Measurements from ENCODE around the gene PDX1. TPM values are rescaled to one million over a fixed set of nuclear protein-coding genes. Genes with fewer than 3 reads are reported as not detected.

The PDX1 gene
- total and polyA plus RNA-seq, 5 donors from 2014 or later: not detected

DNA sequence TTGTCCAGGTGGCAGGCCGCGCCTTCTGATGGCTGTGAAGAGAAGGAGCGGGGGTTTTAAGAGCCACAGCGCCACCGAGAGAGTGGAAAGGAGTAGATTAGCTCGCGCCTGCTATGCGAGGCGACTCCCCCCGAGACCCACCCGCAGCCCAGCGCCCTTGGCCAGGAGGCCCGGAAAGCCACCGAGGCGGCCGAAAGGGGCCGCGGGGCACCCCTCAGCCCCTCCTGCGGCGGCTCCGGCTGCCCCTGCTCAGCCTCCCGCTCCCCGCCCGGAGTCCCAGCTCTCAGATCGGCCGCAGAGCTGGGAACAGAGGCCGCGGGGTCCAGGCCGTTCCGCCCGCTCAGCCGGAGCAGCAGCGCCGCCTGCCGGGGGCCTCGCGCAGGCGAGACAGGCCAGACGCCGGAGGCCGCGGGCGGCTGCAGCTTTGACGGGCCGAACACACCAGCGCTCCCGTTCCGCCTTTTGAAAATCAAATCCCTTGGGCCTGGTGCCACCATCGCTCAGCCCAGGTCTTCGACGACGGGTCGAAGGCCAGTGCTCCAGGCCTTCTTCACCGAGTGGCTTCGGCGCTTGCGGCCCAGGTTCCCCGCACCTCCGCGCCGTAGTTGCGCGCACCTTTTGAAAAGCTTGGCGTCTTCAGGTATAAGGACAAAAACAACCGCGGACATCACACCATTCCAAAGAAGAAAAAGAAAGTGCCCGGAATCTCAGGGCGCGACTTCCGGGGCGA is 34.0 kb downstream of the PDX1 start:
- peak in 2 of 3 donors; percentile 53 to 56 for DNase-seq
- Mint-ChIP-seq H3K36me3 (no peaks in the 10 kb centered on the region), H3K27me3 (peaks cover 64% of the 10 kb centered on the region), H3K4me1 (peaks cover 3 to 18% (median 12%) of the 10 kb centered on the region in 4 donors), H3K4me3 (peak overlapping the region in 3 of 4 donors; percentile 63 to 78 (median 72)), H3K9me3 (peaks cover 0 to 5% (median 2%) of the 10 kb centered on the region in 7 donors), H3K27ac (no peak overlapping the region)
- no peaks in the 10 kb centered on the region for H3K9me3 ChIP-seq (ENCODE audit: control insufficient read depth in 2 of 2, low read length in 2 of 2)
- H3K27me3 ChIP-seq (ENCODE audit: control insufficient read depth, insufficient read depth, low read length): peaks cover 25% of the 10 kb centered on the region
- peaks cover 12% of the 10 kb centered on the region for H3K4me1 ChIP-seq (ENCODE audit: control insufficient read depth, insufficient read depth, low read length, poor library complexity, severe bottlenecking)
- H3K36me3 ChIP-seq (ENCODE audit: control insufficient read depth, insufficient read depth, low read length): no peaks in the 10 kb centered on the region
- no peak overlapping the region for H3K4me3 ChIP-seq (ENCODE audit: low read depth, low read length)
- peak; percentile 60 to 67 for ATAC-seq (ENCODE audit: low read depth in 2 of 2)
- H3K27ac ChIP-seq (ENCODE audit: insufficient read depth, low read length, poor library complexity, severe bottlenecking): no peak overlapping the region

DNA sequence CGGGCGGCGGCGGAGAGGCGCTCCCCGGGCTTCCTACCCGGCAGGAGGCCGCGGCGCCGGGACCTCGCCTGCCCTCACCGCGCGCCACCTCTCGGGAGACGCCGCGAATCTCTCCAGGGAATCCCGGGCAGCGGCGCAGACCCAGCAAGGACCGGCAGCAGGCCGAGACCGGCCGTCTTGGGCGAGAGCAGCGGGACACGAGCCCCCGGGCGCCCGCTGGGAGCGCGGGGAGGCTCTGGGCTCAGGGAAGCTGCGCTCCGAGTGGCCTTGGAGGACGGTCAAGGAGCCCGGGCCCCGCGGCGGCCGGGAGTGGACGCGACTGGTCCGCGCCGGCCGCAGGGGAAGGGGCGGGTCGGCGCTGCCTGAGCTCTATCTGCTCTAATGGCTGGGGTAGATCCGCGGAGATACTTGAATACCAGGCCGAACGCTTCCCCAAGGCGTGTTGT is 34.6 kb downstream of the PDX1 start:
- Mint-ChIP-seq H3K4me3 (peak overlapping the region in 2 of 4 donors; percentile 44 to 78), H3K27me3 (peaks cover 70% of the 10 kb centered on the region), H3K27ac (no peak overlapping the region), H3K9me3 (peaks cover 0 to 5% (median 2%) of the 10 kb centered on the region in 7 donors), H3K36me3 (no peaks in the 10 kb centered on the region), H3K4me1 (peaks cover 3 to 18% (median 12%) of the 10 kb centered on the region in 4 donors)
- Histone ChIP-seq H3K36me3 (ENCODE audit: control insufficient read depth, insufficient read depth, low read length) (no peaks in the 10 kb centered on the region), H3K9me3 (ENCODE audit: control insufficient read depth in 2 of 2, low read length in 2 of 2) (no peaks in the 10 kb centered on the region), H3K27ac (ENCODE audit: insufficient read depth, low read length, poor library complexity, severe bottlenecking) (no peak overlapping the region), H3K4me3 (ENCODE audit: low read depth, low read length) (no peak overlapping the region), H3K4me1 (ENCODE audit: control insufficient read depth, insufficient read depth, low read length, poor library complexity, severe bottlenecking) (peaks cover 12% of the 10 kb centered on the region), H3K27me3 (ENCODE audit: control insufficient read depth, insufficient read depth, low read length) (peaks cover 31% of the 10 kb centered on the region)
- DNase-seq: no peak
- no peak for ATAC-seq (ENCODE audit: low read depth in 2 of 2)

DNA sequence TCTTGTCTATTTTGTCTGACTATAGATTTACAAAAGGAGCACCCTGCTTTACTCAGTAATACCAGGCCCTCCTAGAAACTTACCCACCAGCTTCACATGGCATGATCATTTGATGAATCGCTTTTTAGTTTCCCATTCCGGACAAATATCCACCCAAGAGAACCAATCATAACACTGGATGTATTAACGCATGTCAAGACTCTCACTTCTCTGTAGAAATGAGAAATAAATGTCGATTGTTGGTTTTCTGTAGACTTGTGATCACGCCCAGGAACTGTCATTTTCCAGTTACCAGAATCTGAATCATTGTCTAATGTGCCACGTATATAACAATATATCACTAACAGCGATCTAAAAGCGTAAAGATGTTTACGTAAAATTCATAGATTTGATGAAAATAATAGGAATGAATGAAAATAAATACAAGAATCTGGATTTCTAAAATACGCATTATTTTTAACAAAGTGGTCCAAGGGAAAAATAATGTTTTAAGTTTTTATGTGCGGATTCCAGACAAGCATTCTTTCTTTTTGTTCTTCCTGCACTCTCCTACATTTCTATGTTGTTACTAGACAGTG is 35.3 kb downstream of the PDX1 start:
- Mint-ChIP-seq H3K9me3 (peaks cover 0 to 6% (median under 1%) of the 10 kb centered on the region in 7 donors), H3K27me3 (peaks cover 76% of the 10 kb centered on the region), H3K4me3 (no peak overlapping the region), H3K27ac (peak overlapping the region in 1 of 3 donors; percentile 9), H3K4me1 (peaks cover 3 to 18% (median 13%) of the 10 kb centered on the region in 4 donors), H3K36me3 (no peaks in the 10 kb centered on the region)
- no peak for ATAC-seq (ENCODE audit: low read depth in 2 of 2)
- Histone ChIP-seq H3K4me1 (ENCODE audit: control insufficient read depth, insufficient read depth, low read length, poor library complexity, severe bottlenecking) (peaks cover 14% of the 10 kb centered on the region), H3K27me3 (ENCODE audit: control insufficient read depth, insufficient read depth, low read length) (peaks cover 32% of the 10 kb centered on the region), H3K27ac (ENCODE audit: insufficient read depth, low read length, poor library complexity, severe bottlenecking) (no peak overlapping the region), H3K9me3 (ENCODE audit: control insufficient read depth in 2 of 2, low read length in 2 of 2) (no peaks in the 10 kb centered on the region), H3K4me3 (ENCODE audit: low read depth, low read length) (no peak overlapping the region), H3K36me3 (ENCODE audit: control insufficient read depth, insufficient read depth, low read length) (no peaks in the 10 kb centered on the region)
- no peak for DNase-seq

DNA sequence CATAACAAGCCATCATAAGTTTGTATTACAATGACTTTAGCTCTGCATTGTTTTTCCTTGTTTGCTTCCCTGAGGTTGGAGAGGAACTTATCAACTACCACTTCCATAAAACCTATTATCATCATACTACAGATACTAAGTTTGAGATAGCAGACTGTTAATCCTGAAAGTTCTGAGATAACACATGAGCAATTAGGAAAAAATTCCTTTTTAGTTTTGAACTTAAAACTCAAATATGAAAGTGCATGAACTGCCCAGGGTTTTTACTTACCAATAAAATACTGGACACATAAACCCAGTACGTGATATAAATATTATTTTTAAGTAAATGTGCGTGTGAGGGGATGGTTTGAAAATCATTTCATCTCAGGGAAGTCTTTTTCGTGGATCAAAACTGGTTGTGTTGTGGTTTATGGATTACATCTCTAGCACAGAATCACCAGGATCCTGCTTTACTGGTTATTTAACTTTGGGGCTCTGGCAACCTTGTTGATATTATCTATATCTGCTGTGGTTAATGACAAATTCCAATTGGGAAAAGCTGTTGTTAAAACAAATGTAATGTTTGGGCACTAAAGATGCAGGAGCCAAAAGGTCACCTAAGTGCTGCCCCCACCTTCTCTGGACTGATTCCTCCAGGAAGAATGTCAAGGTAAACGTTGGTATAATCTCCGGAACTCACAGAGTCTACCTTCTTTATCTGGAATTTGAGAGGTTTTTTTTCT is 36.9 kb downstream of the PDX1 start:
- DNase-seq: no peak
- H3K4me3 ChIP-seq (ENCODE audit: low read depth, low read length): no peak overlapping the region
- no peak overlapping the region for H3K27ac Mint-ChIP-seq
- no peaks in the 10 kb centered on the region for H3K9me3 ChIP-seq (ENCODE audit: control insufficient read depth in 2 of 2, low read length in 2 of 2)
- no peaks in the 10 kb centered on the region for H3K36me3 ChIP-seq (ENCODE audit: control insufficient read depth, insufficient read depth, low read length)
- H3K4me1 ChIP-seq (ENCODE audit: control insufficient read depth, insufficient read depth, low read length, poor library complexity, severe bottlenecking): peaks cover 23% of the 10 kb centered on the region
- H3K27me3 ChIP-seq (ENCODE audit: control insufficient read depth, insufficient read depth, low read length): peaks cover 32% of the 10 kb centered on the region
- H3K4me3 Mint-ChIP-seq: no peak overlapping the region
- H3K9me3 Mint-ChIP-seq: peaks cover 0 to 7% (median 0%) of the 10 kb centered on the region in 7 donors
- peaks cover 3 to 22% (median 14%) of the 10 kb centered on the region in 4 donors for H3K4me1 Mint-ChIP-seq
- H3K27ac ChIP-seq (ENCODE audit: insufficient read depth, low read length, poor library complexity, severe bottlenecking): no peak overlapping the region
- no peak for ATAC-seq (ENCODE audit: low read depth in 2 of 2)
- H3K36me3 Mint-ChIP-seq: no peaks in the 10 kb centered on the region
- peaks cover 80% of the 10 kb centered on the region for H3K27me3 Mint-ChIP-seq

DNA sequence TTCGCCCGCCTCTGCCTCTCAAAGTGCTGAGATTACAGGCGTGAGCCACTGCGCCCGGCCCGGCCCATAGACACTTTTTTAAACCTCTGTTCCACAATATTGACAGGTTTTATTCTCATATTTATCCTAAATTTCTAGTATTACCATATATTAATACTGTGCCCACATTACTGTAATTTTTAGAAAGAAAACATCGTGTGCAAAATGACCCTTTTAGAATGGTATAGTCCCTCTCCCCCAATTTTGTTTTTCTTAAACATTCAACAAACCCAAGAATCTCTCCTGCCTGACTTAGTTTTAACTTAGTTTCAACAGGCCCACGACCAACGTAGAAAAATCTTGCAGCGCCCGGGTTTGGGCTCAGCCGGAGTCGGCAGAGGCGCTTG is 40.2 kb downstream of the PDX1 start:
- peaks cover 0 to 2% (median 0%) of the 10 kb centered on the region in 7 donors for H3K9me3 Mint-ChIP-seq
- Histone ChIP-seq H3K4me1 (ENCODE audit: control insufficient read depth, insufficient read depth, low read length, poor library complexity, severe bottlenecking) (peaks cover 11% of the 10 kb centered on the region), H3K27me3 (ENCODE audit: control insufficient read depth, insufficient read depth, low read length) (peaks cover 30% of the 10 kb centered on the region), H3K27ac (ENCODE audit: insufficient read depth, low read length, poor library complexity, severe bottlenecking) (no peak overlapping the region), H3K36me3 (ENCODE audit: control insufficient read depth, insufficient read depth, low read length) (no peaks in the 10 kb centered on the region), H3K9me3 (ENCODE audit: control insufficient read depth in 2 of 2, low read length in 2 of 2) (no peaks in the 10 kb centered on the region), H3K4me3 (ENCODE audit: low read depth, low read length) (no peak overlapping the region)
- no peak overlapping the region for H3K4me3 Mint-ChIP-seq
- H3K36me3 Mint-ChIP-seq: no peaks in the 10 kb centered on the region
- DNase-seq (no peak), ATAC-seq (ENCODE audit: low read depth in 2 of 2) (no peak)
- peaks cover 89% of the 10 kb centered on the region for H3K27me3 Mint-ChIP-seq
- H3K4me1 Mint-ChIP-seq: peaks cover 0 to 21% (median 11%) of the 10 kb centered on the region in 4 donors
- H3K27ac Mint-ChIP-seq: no peak overlapping the region

DNA sequence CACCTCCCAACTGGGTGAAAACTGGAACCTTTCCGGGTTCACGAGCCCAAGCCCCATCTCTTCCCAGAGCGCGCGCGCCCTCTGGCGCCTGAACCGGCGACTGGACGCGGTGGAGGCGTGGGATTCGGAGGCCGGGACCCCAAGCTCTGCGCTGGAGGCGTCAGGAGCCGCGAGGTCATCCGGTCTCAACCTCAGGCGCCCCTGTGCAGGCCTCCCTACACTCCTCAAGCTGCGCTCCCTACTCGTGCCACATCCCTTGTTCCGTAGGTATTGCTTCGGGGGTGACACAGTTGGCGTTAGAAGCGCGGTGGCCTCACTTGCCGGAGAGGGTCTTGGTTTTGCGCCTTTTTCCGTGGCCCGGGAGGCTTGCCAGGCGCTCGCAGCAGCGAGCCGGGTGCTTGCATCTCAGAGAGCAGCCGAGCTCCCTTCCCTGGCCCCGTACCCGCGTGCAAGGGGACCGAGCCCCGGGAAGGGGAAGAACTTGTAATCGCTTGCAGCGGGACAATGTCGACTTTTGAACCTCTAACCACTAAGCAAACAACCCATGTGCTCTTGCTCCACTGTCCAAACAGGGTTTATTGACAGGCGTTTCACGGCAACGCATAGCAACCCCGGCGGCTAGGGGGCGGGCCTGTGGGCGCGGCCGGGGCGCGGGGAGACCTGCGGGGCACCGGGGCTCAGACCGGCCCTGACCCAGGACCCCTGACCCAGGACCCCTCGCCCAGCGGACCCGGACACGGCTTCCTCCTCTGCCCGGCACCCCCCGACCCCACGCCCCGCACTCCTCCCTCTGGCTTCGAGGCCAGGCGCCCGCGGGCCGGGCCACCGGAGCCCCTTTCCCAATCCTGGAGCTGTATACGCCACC is 40.8 kb downstream of the PDX1 start:
- Histone ChIP-seq H3K4me3 (ENCODE audit: low read depth, low read length) (no peak overlapping the region), H3K9me3 (ENCODE audit: control insufficient read depth in 2 of 2, low read length in 2 of 2) (no peaks in the 10 kb centered on the region), H3K27ac (ENCODE audit: insufficient read depth, low read length, poor library complexity, severe bottlenecking) (no peak overlapping the region), H3K36me3 (ENCODE audit: control insufficient read depth, insufficient read depth, low read length) (no peaks in the 10 kb centered on the region), H3K27me3 (ENCODE audit: control insufficient read depth, insufficient read depth, low read length) (peaks cover 33% of the 10 kb centered on the region), H3K4me1 (ENCODE audit: control insufficient read depth, insufficient read depth, low read length, poor library complexity, severe bottlenecking) (peaks cover 11% of the 10 kb centered on the region)
- DNase-seq (no peak), ATAC-seq (ENCODE audit: low read depth in 2 of 2) (no peak)
- H3K27me3 Mint-ChIP-seq: peaks cover 89% of the 10 kb centered on the region
- H3K4me3 Mint-ChIP-seq: peak overlapping the region in 2 of 4 donors; percentile 13 to 36
- H3K27ac Mint-ChIP-seq: no peak overlapping the region
- H3K9me3 Mint-ChIP-seq: peaks cover 0 to 3% (median 0%) of the 10 kb centered on the region in 7 donors
- H3K36me3 Mint-ChIP-seq: no peaks in the 10 kb centered on the region
- H3K4me1 Mint-ChIP-seq: peaks cover 0 to 15% (median 10%) of the 10 kb centered on the region in 4 donors

Data from CD4-positive, CD25-positive, alpha-beta regulatory T cell (primary cell).